Measurements from ENCODE around the gene LILRB3. TPM values are rescaled to one million over a fixed set of nuclear protein-coding genes. Genes with fewer than 3 reads are reported as not detected.
A peak's percentile ranks its signal among the peaks of the same experiment; 100 is the strongest.

Gene LILRB3
- total and polyA plus RNA-seq, 2 experiments from 2014 or later, result not detected

DNA sequence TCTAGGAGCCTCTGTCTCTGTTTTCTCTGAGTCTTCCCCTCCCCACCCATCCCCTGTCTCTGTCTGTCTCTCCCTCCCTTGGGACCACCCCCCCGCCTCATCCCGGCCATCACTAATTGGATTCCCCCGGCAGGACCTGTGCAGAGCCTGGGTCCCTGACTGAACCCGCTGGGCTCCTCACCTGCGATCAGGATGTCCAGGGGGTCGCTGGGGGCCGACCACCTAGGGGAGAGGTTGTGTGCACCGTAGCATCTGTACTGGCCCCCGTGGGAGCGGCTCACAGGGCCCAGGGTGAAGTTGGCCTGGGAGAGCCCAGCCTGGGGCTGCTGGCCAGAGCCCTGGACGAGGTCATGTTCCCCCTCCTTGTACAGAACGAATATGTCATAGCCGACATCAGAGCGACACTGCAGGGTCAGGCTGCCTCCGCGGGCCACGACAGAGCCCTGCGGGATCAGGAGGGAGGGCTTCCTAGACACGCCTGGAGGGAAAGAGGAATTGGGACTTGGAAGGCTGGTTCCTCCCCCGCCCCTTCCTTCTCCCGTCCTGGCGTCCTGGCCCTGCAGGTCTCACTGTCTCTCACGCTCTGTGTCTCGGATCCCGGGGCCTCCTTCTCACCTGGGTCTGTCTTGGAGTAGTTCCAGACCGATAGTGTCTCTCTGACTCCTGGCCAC, 32.4 kb upstream of the LILRB3 start:
- H3K36me3 ChIP-seq (ENCODE audit: insufficient read depth), result no peaks in the 10 kb centered on the region
- peaks cover 5% of the 10 kb centered on the region for H3K27me3 Mint-ChIP-seq (ENCODE audit: insufficient read depth, low read depth, poor library complexity)
- no peak overlapping the region for H3K4me3 ChIP-seq
- TF ChIP-seq, protein P1, sequence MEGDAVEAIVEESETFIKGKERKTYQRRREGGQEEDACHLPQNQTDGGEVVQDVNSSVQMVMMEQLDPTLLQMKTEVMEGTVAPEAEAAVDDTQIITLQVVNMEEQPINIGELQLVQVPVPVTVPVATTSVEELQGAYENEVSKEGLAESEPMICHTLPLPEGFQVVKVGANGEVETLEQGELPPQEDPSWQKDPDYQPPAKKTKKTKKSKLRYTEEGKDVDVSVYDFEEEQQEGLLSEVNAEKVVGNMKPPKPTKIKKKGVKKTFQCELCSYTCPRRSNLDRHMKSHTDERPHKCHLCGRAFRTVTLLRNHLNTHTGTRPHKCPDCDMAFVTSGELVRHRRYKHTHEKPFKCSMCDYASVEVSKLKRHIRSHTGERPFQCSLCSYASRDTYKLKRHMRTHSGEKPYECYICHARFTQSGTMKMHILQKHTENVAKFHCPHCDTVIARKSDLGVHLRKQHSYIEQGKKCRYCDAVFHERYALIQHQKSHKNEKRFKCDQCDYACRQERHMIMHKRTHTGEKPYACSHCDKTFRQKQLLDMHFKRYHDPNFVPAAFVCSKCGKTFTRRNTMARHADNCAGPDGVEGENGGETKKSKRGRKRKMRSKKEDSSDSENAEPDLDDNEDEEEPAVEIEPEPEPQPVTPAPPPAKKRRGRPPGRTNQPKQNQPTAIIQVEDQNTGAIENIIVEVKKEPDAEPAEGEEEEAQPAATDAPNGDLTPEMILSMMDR (conservative IDR thresholded peaks at IDR 0.05; ENCODE audit: low read depth in 2 of 2), result no peak
- TF ChIP-seq NANOG (IDR thresholded peaks at IDR 0.05; ENCODE audit: borderline replicate concordance) (no peak), ZNF331 (CRISPR knock-in tag; IDR thresholded peaks at IDR 0.05; ENCODE audit: low read depth) (no peak), ZNF114 (CRISPR knock-in tag; IDR thresholded peaks at IDR 0.05) (no peak), EZH2 (IDR thresholded peaks at IDR 0.05; ENCODE audit: low read depth, unreplicated experiment) (no peak)
- TF ChIP-seq, protein P2, sequence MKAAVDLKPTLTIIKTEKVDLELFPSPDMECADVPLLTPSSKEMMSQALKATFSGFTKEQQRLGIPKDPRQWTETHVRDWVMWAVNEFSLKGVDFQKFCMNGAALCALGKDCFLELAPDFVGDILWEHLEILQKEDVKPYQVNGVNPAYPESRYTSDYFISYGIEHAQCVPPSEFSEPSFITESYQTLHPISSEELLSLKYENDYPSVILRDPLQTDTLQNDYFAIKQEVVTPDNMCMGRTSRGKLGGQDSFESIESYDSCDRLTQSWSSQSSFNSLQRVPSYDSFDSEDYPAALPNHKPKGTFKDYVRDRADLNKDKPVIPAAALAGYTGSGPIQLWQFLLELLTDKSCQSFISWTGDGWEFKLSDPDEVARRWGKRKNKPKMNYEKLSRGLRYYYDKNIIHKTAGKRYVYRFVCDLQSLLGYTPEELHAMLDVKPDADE (IDR thresholded peaks at IDR 0.05), result no peak
- no peaks in the 10 kb centered on the region for H3K4me1 ChIP-seq (ENCODE audit: insufficient read depth)
- H3F3A ChIP-seq (replicated peaks; ENCODE audit: low read depth), result no peaks in the 10 kb centered on the region
- no peak overlapping the region; the same call in 2 of the 3 replicates for H3K4me3 Mint-ChIP-seq
- H3K79me2 ChIP-seq (replicated peaks; ENCODE audit: insufficient read depth), result no peaks in the 10 kb centered on the region
- no peaks in the 10 kb centered on the region for H3K27me3 ChIP-seq (ENCODE audit: insufficient read depth)
- H3K9me3 Mint-ChIP-seq, result no peaks in the 10 kb centered on the region
- no peaks in the 10 kb centered on the region for H3K36me3 Mint-ChIP-seq (ENCODE audit: low read depth)
- ATAC-seq, result no peak; the same call in 2 of the 3 replicates
- H2AFZ ChIP-seq, result 0 out of 2 replicates have a peak overlapping the region, but pooled peaks have one; percentile 23
- no peaks in the 10 kb centered on the region for H4K20me1 ChIP-seq (replicated peaks; ENCODE audit: insufficient read depth)
- no peak for DNase-seq (ENCODE audit: low spot score)
- no peak overlapping the region for H3K27ac Mint-ChIP-seq
- H3K27ac ChIP-seq (ENCODE audit: low read depth), result no peak overlapping the region
- H3K4me2 ChIP-seq, result no peak overlapping the region
- H3K9me2 ChIP-seq (ENCODE audit: insufficient read depth), result no peaks in the 10 kb centered on the region
- H3K4me1 Mint-ChIP-seq, result peaks cover 4% of the 10 kb centered on the region; the same call in 1 of the 3 replicates

DNA sequence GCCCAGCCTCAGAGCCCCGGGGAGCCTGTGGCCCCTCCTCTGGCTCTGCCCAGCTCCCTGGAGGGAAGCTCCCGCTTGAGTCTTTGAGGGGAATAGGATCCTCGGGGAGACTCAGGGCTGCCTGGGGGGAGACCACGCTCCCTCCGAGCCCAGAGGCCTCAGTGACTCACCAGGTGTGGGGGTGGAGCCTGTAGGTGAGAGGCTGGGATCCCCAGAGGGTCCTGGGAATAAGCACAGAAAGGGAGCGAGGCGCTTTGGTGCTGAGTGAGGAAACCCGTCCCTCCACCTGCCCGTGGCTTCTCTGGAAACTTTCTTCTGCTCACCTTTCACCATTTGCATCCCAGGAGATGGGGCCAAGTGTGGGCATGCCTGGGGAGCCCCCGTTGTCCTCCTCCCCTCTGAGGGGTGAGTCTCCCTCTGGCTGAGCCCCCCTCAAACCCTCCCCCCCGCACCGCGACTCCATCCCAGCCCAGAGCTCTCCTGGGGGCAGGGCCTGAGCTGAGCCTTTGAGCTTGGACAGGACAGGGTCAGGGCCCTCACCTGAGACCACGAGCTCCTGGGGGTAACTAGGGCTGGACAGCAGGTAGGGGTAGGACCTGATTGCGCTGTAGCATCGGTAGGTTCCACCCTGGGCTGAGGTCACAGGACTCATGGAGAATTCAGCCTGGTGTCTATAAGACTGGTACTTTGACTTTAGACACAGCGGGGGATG, 31.5 kb upstream of the LILRB3 start:
- H3K36me3 ChIP-seq (ENCODE audit: insufficient read depth), result no peaks in the 10 kb centered on the region
- H3K4me1 ChIP-seq (ENCODE audit: insufficient read depth), result no peaks in the 10 kb centered on the region
- no peak overlapping the region for H3K4me2 ChIP-seq
- no peak overlapping the region for H3K4me3 ChIP-seq
- no peaks in the 10 kb centered on the region for H3K9me2 ChIP-seq (ENCODE audit: insufficient read depth)
- H3K9me3 Mint-ChIP-seq, result no peaks in the 10 kb centered on the region
- no peaks in the 10 kb centered on the region for H3K36me3 Mint-ChIP-seq (ENCODE audit: low read depth)
- H3K4me1 Mint-ChIP-seq, result peaks cover 4% of the 10 kb centered on the region; the same call in 1 of the 3 replicates
- peak; percentile 32 for DNase-seq (ENCODE audit: low spot score)
- H2AFZ ChIP-seq, result 0 out of 2 replicates have a peak overlapping the region, but pooled peaks have one; percentile 28
- no peaks in the 10 kb centered on the region for H3K79me2 ChIP-seq (replicated peaks; ENCODE audit: insufficient read depth)
- no peak overlapping the region for H3K27ac Mint-ChIP-seq
- H3K27me3 ChIP-seq (ENCODE audit: insufficient read depth), result no peaks in the 10 kb centered on the region
- no peak overlapping the region for H3K27ac ChIP-seq (ENCODE audit: low read depth)
- peaks cover 5% of the 10 kb centered on the region for H3K27me3 Mint-ChIP-seq (ENCODE audit: insufficient read depth, low read depth, poor library complexity)
- no peaks in the 10 kb centered on the region for H4K20me1 ChIP-seq (replicated peaks; ENCODE audit: insufficient read depth)
- H3K4me3 Mint-ChIP-seq, result no peak overlapping the region
- no peaks in the 10 kb centered on the region for H3F3A ChIP-seq (replicated peaks; ENCODE audit: low read depth)
- peak; percentile 77 for ATAC-seq
- TF ChIP-seq, protein P3, sequence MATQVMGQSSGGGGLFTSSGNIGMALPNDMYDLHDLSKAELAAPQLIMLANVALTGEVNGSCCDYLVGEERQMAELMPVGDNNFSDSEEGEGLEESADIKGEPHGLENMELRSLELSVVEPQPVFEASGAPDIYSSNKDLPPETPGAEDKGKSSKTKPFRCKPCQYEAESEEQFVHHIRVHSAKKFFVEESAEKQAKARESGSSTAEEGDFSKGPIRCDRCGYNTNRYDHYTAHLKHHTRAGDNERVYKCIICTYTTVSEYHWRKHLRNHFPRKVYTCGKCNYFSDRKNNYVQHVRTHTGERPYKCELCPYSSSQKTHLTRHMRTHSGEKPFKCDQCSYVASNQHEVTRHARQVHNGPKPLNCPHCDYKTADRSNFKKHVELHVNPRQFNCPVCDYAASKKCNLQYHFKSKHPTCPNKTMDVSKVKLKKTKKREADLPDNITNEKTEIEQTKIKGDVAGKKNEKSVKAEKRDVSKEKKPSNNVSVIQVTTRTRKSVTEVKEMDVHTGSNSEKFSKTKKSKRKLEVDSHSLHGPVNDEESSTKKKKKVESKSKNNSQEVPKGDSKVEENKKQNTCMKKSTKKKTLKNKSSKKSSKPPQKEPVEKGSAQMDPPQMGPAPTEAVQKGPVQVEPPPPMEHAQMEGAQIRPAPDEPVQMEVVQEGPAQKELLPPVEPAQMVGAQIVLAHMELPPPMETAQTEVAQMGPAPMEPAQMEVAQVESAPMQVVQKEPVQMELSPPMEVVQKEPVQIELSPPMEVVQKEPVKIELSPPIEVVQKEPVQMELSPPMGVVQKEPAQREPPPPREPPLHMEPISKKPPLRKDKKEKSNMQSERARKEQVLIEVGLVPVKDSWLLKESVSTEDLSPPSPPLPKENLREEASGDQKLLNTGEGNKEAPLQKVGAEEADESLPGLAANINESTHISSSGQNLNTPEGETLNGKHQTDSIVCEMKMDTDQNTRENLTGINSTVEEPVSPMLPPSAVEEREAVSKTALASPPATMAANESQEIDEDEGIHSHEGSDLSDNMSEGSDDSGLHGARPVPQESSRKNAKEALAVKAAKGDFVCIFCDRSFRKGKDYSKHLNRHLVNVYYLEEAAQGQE (IDR thresholded peaks at IDR 0.05; ENCODE audit: unreplicated experiment), result no peak

All from GM23338 (cell line).